GM19324 (cell line): Measurements from ENCODE around the gene PIGU.
"Not testable (repeated sequence)": the region's sequence is repeated elsewhere in the genome, so short reads cannot be mapped to it uniquely, and the experiment has no call there.

Experiments
- ATAC-seq: cut with Tn5 transposase; IDR thresholded peaks from one replicate; pipeline ENCODE4 v1.9.1; 2021; ENCODE audit warnings: mild to moderate bottlenecking, moderate library complexity; ENCODE audit not compliant: unreplicated experiment, low FRiP score

The PIGU gene

GRCh38 chr20:34663213-34663943 is 13.5 kb downstream of the PIGU start:
- no peak for ATAC-seq

- not testable (repeated sequence) for ATAC-seq
Measured at GRCh38 chr20:34661811-34662210, 15.1 kb downstream of the PIGU start.

- ATAC-seq: not testable (repeated sequence)
Measured at GRCh38 chr20:34658654-34659053, 18.2 kb downstream of the PIGU start.

GRCh38 chr20:34654207-34654744 is 22.6 kb downstream of the PIGU start:
- no peak for ATAC-seq

- ATAC-seq: no peak
Measured at GRCh38 chr20:34651200-34651599, 25.7 kb downstream of the PIGU start.

GRCh38 chr20:34647737-34648136 is 29.2 kb downstream of the PIGU start:
- no peak for ATAC-seq

- ATAC-seq: no peak
Measured at GRCh38 chr20:34644951-34645350, 31.9 kb downstream of the PIGU start.

- ATAC-seq: no peak
Measured at GRCh38 chr20:34644345-34644744, 32.5 kb downstream of the PIGU start.

- no peak for ATAC-seq
Measured at GRCh38 chr20:34643928-34644327, 33.0 kb downstream of the PIGU start.

GRCh38 chr20:34642009-34642408 is 34.9 kb downstream of the PIGU start:
- ATAC-seq: no peak

GRCh38 chr20:34639755-34640222 is 37.1 kb downstream of the PIGU start:
- no peak for ATAC-seq

- no peak for ATAC-seq
Measured at GRCh38 chr20:34638532-34638931, 38.4 kb downstream of the PIGU start.

- ATAC-seq: no peak
Measured at GRCh38 chr20:34638039-34638292, 38.9 kb downstream of the PIGU start.

GRCh38 chr20:34637245-34638038 is 39.5 kb downstream of the PIGU start:
- ATAC-seq: no peak

GRCh38 chr20:34636648-34637047 is 40.2 kb downstream of the PIGU start:
- no peak for ATAC-seq

GRCh38 chr20:34634392-34634791 is 42.5 kb downstream of the PIGU start:
- ATAC-seq: no peak

- no peak for ATAC-seq
Measured at GRCh38 chr20:34632870-34633452, 43.9 kb downstream of the PIGU start.

GRCh38 chr20:34629904-34630303 is 47.0 kb downstream of the PIGU start:
- no peak for ATAC-seq

- no peak for ATAC-seq
Measured at GRCh38 chr20:34629342-34629741, 47.5 kb downstream of the PIGU start.

- no peak for ATAC-seq
Measured at GRCh38 chr20:34628026-34628425, 48.9 kb downstream of the PIGU start.

- ATAC-seq: no peak
Measured at GRCh38 chr20:34627458-34627857, 49.4 kb downstream of the PIGU start.
